HepG2 (cell line): ENCODE measurements around the gene AJM1. TPM values are rescaled to one million over a fixed set of nuclear protein-coding genes. Genes with fewer than 3 reads are reported as not detected.

Experiments used
- BHLHE40 ChIP-seq: IDR thresholded peaks from 2 replicates; pipeline ENCODE4 v1.6.1; 2011; ENCODE audit warnings: low read length, improper control_type of control experiment
- GTF2F1 ChIP-seq: fragments of 150-350 bp; IDR thresholded peaks from 2 replicates; pipeline ENCODE4 v1.6.1; 2014; ENCODE audit warnings: low read length
- MED1 ChIP-seq: sonication (generic); formaldehyde crosslinking; IDR thresholded peaks from 2 replicates; pipeline ENCODE4 v1.4.0; 2020; ENCODE audit warnings: missing genetic modification reagents
- MTA3 ChIP-seq: sonication (generic); formaldehyde crosslinking; IDR thresholded peaks from 2 replicates; pipeline ENCODE4 v1.4.0; 2020; ENCODE audit warnings: missing genetic modification reagents
- POGZ ChIP-seq: sonication (generic); formaldehyde crosslinking; IDR thresholded peaks from 2 replicates; pipeline ENCODE4 v1.4.0; 2020; ENCODE audit warnings: mild to moderate bottlenecking, missing genetic modification reagents
- PTBP1 ChIP-seq: fragments of 200-400 bp; formaldehyde crosslinking; IDR thresholded peaks from 2 replicates; pipeline ENCODE4 v1.6.1; 2018; ENCODE audit warnings: low read length, low read depth; ENCODE audit not compliant: poor library complexity, severe bottlenecking
- TFDP1 ChIP-seq: IDR thresholded peaks from 2 replicates; pipeline ENCODE4 v1.6.1; 2016; ENCODE audit warnings: missing compliant biosample characterization, missing genetic modification reagents, borderline replicate concordance
- ZC3H13 ChIP-seq: sonication (generic); formaldehyde crosslinking; IDR thresholded peaks from 2 replicates; pipeline ENCODE4 v1.8.1; 2023; ENCODE audit warnings: mild to moderate bottlenecking, missing genetic modification reagents, moderate library complexity
- ZNF383 ChIP-seq: sonication (generic); formaldehyde crosslinking; IDR thresholded peaks from 2 replicates; pipeline ENCODE4 v1.4.0; 2020; ENCODE audit warnings: missing genetic modification reagents, mild to moderate bottlenecking, borderline replicate concordance
- ZNF512 ChIP-seq: sonication (generic); formaldehyde crosslinking; IDR thresholded peaks from 2 replicates; pipeline ENCODE4 v1.4.0; 2020; ENCODE audit warnings: mild to moderate bottlenecking, missing genetic modification reagents
- ZNF580 ChIP-seq: IDR thresholded peaks from 2 replicates; pipeline ENCODE4 v1.6.1; 2016; ENCODE audit warnings: low read depth, borderline replicate concordance
- ZNF782 ChIP-seq: sonication (generic); formaldehyde crosslinking; IDR thresholded peaks from 2 replicates; pipeline ENCODE4 v1.4.0; 2020; ENCODE audit warnings: missing genetic modification reagents, mild to moderate bottlenecking, borderline replicate concordance
- polyA plus RNA-seq, 8 experiments: library from polyadenylated mRNA; depleted of rRNA in 3 of 8; stranded (reverse) in 7 of 8; unstranded in 1 of 8; fragments of >200 nt; fragmentation: Illumina TruSeq in 4 of 8; extraction: Trizol in 4 of 8; gene quantifications; 2 replicates each; pipeline versions ENCODE4 v1.2.1 to v1.2.3, GENCODE V29; 2011 to 2016; ENCODE audit warnings: low read depth in 4 of 8, missing spikeins in 1 of 8, mixed read lengths in 1 of 8; ENCODE audit not compliant: insufficient read depth in 1 of 8
- total RNA-seq, 5 experiments: library from RNA; depleted of rRNA; stranded (reverse); fragments of >200 nt; fragmentation: Illumina TruSeq; extraction: Trizol; gene quantifications; 2 replicates each; pipeline ENCODE4 v1.2.3, GENCODE V29; 2016; ENCODE audit warnings: low read depth in 1 of 5
- TF ChIP-seq, protein P1 (sequence below): sonication (generic); formaldehyde crosslinking; IDR thresholded peaks from 2 replicates; pipeline ENCODE4 v1.8.1; 2023; ENCODE audit warnings: mild to moderate bottlenecking, moderate library complexity, missing genetic modification reagents
- TF ChIP-seq, protein P2 (sequence below): sonication (generic); formaldehyde crosslinking; IDR thresholded peaks from 2 replicates; pipeline ENCODE4 v1.5.0; 2020; ENCODE audit warnings: missing genetic modification reagents, mild to moderate bottlenecking, borderline replicate concordance
- TF ChIP-seq, protein P3 (sequence below): sonication (generic); formaldehyde crosslinking; IDR thresholded peaks from 2 replicates; pipeline ENCODE4 v1.4.0; 2020; ENCODE audit warnings: missing genetic modification reagents, borderline replicate concordance
- TF ChIP-seq, protein P4 (sequence below): sonication (generic); formaldehyde crosslinking; IDR thresholded peaks from 2 replicates; pipeline ENCODE4 v1.4.0; 2020; ENCODE audit warnings: missing genetic modification reagents, borderline replicate concordance

The AJM1 gene
- total and polyA plus RNA-seq, 2 of the 13 experiments (the other 11 are each of a cell fraction or from before 2014, with no cell fraction given) = 1.1 to 1.2 TPM

DNA sequence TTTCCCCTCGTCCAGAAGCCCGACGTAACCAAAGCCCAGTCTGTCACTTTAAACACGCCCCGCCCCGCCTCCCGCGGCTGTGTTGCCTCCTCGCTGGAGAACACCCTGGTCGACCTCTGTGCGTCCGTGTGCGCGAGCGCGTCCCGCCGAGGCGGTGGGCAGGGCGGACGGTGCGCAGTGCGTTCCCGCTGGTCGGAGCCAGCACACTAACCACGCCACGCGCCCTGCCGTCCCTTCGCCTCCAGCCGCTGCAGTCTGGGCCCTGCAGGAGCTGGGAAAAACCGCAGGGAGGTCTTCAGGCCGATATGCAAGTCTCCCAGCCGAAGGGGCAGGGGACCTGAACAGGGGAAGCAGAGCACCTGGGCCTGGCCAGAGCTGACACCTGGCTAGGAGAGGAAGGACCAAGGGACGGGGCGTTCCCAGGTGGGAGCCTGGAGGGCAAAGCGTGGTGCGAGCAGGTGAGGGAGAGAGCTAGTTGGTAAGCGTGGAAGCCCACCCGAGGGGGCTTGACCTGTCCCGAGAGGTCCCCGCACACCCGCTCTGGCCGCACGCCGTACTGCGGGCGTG, 5.6 kb downstream of the AJM1 start (continued):
- TF ChIP-seq ZNF782 (CRISPR knock-in tag) (peak; percentile 53; the same call in 1 of the 2 replicates), GTF2F1 (no peak), BHLHE40 (no peak), POGZ (0 out of 2 replicates have a peak, but pooled peaks have one; percentile 5), ZNF580 (CRISPR knock-in tag) (no peak), MED1 (CRISPR knock-in tag) (no peak), TFDP1 (CRISPR knock-in tag) (peak; percentile 38; the same call in 1 of the 2 replicates), PTBP1 (no peak), MTA3 (no peak), ZC3H13 (CRISPR knock-in tag) (peak; percentile 99), ZNF383 (CRISPR knock-in tag) (0 out of 2 replicates have a peak, but pooled peaks have one; percentile 49), ZNF512 (no peak)
- TF ChIP-seq, protein P1, sequence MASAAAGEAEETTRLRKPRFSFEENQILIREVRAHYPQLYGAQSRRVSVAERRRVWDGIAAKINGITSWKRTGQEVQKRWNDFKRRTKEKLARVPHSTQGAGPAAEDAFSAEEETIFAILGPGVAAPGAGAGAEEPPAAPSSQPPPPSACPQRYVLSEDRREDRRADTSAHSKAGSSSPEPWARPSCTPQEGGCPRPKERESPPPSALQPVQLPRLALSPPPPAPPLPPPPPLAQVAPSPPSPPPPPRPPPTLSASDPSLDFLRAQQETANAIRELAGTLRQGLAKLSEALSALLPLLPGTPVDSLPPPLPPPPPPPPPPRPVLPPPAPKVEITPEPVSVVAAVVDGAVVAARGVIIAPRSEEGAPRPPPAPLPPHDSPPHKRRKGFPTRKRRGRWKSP (CRISPR knock-in tag) = no peak
- TF ChIP-seq, protein P2, sequence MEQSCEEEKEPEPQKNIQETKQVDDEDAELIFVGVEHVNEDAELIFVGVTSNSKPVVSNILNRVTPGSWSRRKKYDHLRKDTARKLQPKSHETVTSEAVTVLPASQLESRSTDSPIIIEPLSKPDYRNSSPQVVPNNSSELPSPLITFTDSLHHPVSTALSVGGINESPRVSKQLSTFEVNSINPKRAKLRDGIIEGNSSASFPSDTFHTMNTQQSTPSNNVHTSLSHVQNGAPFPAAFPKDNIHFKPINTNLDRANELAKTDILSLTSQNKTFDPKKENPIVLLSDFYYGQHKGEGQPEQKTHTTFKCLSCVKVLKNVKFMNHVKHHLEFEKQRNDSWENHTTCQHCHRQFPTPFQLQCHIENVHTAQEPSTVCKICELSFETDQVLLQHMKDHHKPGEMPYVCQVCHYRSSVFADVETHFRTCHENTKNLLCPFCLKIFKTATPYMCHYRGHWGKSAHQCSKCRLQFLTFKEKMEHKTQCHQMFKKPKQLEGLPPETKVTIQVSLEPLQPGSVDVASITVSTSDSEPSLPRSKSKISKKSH (CRISPR knock-in tag) = peak; percentile 86
- TF ChIP-seq, protein P3, sequence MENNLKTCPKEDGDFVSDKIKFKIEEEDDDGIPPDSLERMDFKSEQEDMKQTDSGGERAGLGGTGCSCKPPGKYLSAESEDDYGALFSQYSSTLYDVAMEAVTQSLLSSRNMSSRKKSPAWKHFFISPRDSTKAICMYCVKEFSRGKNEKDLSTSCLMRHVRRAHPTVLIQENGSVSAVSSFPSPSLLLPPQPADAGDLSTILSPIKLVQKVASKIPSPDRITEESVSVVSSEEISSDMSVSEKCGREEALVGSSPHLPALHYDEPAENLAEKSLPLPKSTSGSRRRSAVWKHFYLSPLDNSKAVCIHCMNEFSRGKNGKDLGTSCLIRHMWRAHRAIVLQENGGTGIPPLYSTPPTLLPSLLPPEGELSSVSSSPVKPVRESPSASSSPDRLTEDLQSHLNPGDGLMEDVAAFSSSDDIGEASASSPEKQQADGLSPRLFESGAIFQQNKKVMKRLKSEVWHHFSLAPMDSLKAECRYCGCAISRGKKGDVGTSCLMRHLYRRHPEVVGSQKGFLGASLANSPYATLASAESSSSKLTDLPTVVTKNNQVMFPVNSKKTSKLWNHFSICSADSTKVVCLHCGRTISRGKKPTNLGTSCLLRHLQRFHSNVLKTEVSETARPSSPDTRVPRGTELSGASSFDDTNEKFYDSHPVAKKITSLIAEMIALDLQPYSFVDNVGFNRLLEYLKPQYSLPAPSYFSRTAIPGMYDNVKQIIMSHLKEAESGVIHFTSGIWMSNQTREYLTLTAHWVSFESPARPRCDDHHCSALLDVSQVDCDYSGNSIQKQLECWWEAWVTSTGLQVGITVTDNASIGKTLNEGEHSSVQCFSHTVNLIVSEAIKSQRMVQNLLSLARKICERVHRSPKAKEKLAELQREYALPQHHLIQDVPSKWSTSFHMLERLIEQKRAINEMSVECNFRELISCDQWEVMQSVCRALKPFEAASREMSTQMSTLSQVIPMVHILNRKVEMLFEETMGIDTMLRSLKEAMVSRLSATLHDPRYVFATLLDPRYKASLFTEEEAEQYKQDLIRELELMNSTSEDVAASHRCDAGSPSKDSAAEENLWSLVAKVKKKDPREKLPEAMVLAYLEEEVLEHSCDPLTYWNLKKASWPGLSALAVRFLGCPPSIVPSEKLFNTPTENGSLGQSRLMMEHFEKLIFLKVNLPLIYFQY (CRISPR knock-in tag) = no peak
- TF ChIP-seq, protein P4, sequence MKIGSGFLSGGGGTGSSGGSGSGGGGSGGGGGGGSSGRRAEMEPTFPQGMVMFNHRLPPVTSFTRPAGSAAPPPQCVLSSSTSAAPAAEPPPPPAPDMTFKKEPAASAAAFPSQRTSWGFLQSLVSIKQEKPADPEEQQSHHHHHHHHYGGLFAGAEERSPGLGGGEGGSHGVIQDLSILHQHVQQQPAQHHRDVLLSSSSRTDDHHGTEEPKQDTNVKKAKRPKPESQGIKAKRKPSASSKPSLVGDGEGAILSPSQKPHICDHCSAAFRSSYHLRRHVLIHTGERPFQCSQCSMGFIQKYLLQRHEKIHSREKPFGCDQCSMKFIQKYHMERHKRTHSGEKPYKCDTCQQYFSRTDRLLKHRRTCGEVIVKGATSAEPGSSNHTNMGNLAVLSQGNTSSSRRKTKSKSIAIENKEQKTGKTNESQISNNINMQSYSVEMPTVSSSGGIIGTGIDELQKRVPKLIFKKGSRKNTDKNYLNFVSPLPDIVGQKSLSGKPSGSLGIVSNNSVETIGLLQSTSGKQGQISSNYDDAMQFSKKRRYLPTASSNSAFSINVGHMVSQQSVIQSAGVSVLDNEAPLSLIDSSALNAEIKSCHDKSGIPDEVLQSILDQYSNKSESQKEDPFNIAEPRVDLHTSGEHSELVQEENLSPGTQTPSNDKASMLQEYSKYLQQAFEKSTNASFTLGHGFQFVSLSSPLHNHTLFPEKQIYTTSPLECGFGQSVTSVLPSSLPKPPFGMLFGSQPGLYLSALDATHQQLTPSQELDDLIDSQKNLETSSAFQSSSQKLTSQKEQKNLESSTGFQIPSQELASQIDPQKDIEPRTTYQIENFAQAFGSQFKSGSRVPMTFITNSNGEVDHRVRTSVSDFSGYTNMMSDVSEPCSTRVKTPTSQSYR = peak; percentile 31; the same call in 1 of the 2 replicates
